K562 (cell line): ENCODE results near the gene CTSZ. TPM values are rescaled to one million over a fixed set of nuclear protein-coding genes. Genes with fewer than 3 reads are reported as not detected.

ENCODE experiments used
- ATF1 ChIP-seq, 2 experiments: fragments of 450-650 bp in 1 of 2; IDR thresholded peaks; 2 replicates each; pipeline ENCODE4 v1.6.1; 2016; ENCODE audit warnings: missing compliant biosample characterization in 1 of 2, missing genetic modification characterization in 1 of 2
- ELF4 ChIP-seq: fragments of 450-650 bp; formaldehyde crosslinking; IDR thresholded peaks from 2 replicates; pipeline ENCODE4 v1.4.0; 2022; ENCODE audit warnings: missing genetic modification characterization
- HMBOX1 ChIP-seq: sonication (generic); IDR thresholded peaks from 2 replicates; pipeline ENCODE4 v1.6.1; 2016
- HNRNPUL1 ChIP-seq: fragments of 200-400 bp; formaldehyde crosslinking; IDR thresholded peaks from 2 replicates; pipeline ENCODE4 v1.6.1; 2017; ENCODE audit warnings: low read length
- SAFB ChIP-seq: fragments of 200-400 bp; formaldehyde crosslinking; IDR thresholded peaks from 2 replicates; pipeline ENCODE4 v1.6.1; 2017; ENCODE audit warnings: low read depth, low read length, borderline replicate concordance
- SMARCE1 ChIP-seq: fragments of 450-650 bp; IDR thresholded peaks from 2 replicates; pipeline ENCODE4 v1.7.1; 2016; ENCODE audit warnings: mild to moderate bottlenecking
- ZNF384 ChIP-seq: IDR thresholded peaks from 2 replicates; pipeline ENCODE4 v1.6.1; 2012; ENCODE audit warnings: low read depth, low read length, improper control_type of control experiment
- ZNF695 ChIP-seq: fragments of 450-650 bp; formaldehyde crosslinking; IDR thresholded peaks from 2 replicates; pipeline ENCODE4 v1.4.0; 2020; ENCODE audit warnings: mild to moderate bottlenecking, moderate library complexity
- ZNF707 ChIP-seq: fragments of 250-450 bp; sonication (Bioruptor Pico); conservative IDR thresholded peaks from 2 replicates; pipeline ENCODE4 v1.8.0; 2022; ENCODE audit warnings: inconsistent platforms, mild to moderate bottlenecking, moderate library complexity
- polyA plus RNA-seq, 8 experiments: library from polyadenylated mRNA; depleted of rRNA in 4 of 8; stranded (reverse) in 5 of 8; unstranded in 3 of 8; fragments of >200 nt; fragmentation: Nextera tagmentation in 2 of 8; fragmentation: Illumina TruSeq in 1 of 8; extraction: Ambion mirVana in 2 of 8; extraction: Trizol in 1 of 8; gene quantifications; 2 replicates each; pipeline versions ENCODE4 v1.2.1 to v1.2.3, GENCODE V29; 2011 to 2014; ENCODE audit warnings: inconsistent platforms in 1 of 8, missing spikeins in 1 of 8
- total RNA-seq, 7 experiments: library from RNA; depleted of rRNA in 6 of 7; stranded (reverse); fragments of >200 nt in 6 of 7; fragmentation: Illumina TruSeq in 2 of 7; extraction: Trizol in 2 of 7; gene quantifications; 2 replicates each; pipeline versions ENCODE4 v1.2.1 to v1.2.3, GENCODE V29; 2011 to 2021; ENCODE audit warnings: low replicate concordance in 1 of 7
- TF ChIP-seq, protein P1 (sequence below): fragments of 150-350 bp; conservative IDR thresholded peaks from 2 replicates; pipeline ENCODE4 v1.6.1; 2014; ENCODE audit warnings: low read length

The CTSZ gene
- total and polyA plus RNA-seq, 9 of the 15 experiments (the other 6 are each of a cell fraction or from before 2014, with no cell fraction given), result 1.6 to 143 (median 82.8) TPM

GRCh38 chr20:59032023-59032712 is 25.1 kb upstream of the CTSZ start, which contains the start of gene ATP5F1E (continued):
- TF ChIP-seq ATF1 (CRISPR knock-in tag; IDR thresholded peaks at IDR 0.05) (no peak), ATF1 (tag; IDR thresholded peaks at IDR 0.05) (peak; percentile 85), ZNF707 (peak; percentile 85), SAFB (peak; percentile 99), ELF4 (CRISPR knock-in tag) (peak; percentile 88; the same call in 1 of the 2 replicates), ZNF695 (CRISPR knock-in tag) (peak; percentile 40; the same call in 1 of the 2 replicates), ZNF384 (no peak), HMBOX1 (no peak), HNRNPUL1 (no peak), SMARCE1 (no peak)
- TF ChIP-seq, protein P1, sequence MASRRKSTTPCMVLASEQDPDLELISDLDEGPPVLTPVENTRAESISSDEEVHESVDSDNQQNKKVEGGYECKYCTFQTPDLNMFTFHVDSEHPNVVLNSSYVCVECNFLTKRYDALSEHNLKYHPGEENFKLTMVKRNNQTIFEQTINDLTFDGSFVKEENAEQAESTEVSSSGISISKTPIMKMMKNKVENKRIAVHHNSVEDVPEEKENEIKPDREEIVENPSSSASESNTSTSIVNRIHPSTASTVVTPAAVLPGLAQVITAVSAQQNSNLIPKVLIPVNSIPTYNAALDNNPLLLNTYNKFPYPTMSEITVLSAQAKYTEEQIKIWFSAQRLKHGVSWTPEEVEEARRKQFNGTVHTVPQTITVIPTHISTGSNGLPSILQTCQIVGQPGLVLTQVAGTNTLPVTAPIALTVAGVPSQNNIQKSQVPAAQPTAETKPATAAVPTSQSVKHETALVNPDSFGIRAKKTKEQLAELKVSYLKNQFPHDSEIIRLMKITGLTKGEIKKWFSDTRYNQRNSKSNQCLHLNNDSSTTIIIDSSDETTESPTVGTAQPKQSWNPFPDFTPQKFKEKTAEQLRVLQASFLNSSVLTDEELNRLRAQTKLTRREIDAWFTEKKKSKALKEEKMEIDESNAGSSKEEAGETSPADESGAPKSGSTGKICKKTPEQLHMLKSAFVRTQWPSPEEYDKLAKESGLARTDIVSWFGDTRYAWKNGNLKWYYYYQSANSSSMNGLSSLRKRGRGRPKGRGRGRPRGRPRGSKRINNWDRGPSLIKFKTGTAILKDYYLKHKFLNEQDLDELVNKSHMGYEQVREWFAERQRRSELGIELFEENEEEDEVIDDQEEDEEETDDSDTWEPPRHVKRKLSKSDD, result no peak
